Epithelial cell of esophagus (primary cell): ENCODE results near the gene TRMU.

ENCODE experiments used
- DNase-seq: peaks from one replicate; pipeline ENCODE4 v3.0.0; 2010; ENCODE audit warnings: low read depth
- H3K4me3 ChIP-seq: 2 replicates; pipeline ENCODE4 v1.5.1; 2011; ENCODE audit warnings: mild to moderate bottlenecking, low read length, control low read depth
- CTCF ChIP-seq: IDR thresholded peaks from 2 replicates; pipeline ENCODE4 v1.5.1; 2011; ENCODE audit warnings: low read depth, mild to moderate bottlenecking, low read length, control low read depth, inconsistent platforms; ENCODE audit not compliant: insufficient read depth; ENCODE audit errors: missing control alignments

The TRMU gene

GRCh38 chr22:46355369-46355995 lies 20.0 kb downstream of the TRMU start:
- H3K4me3 ChIP-seq, result no peak overlapping the region
- DNase-seq, result peak; percentile 68
- TF ChIP-seq CTCF, result peak; percentile 84

DNA sequence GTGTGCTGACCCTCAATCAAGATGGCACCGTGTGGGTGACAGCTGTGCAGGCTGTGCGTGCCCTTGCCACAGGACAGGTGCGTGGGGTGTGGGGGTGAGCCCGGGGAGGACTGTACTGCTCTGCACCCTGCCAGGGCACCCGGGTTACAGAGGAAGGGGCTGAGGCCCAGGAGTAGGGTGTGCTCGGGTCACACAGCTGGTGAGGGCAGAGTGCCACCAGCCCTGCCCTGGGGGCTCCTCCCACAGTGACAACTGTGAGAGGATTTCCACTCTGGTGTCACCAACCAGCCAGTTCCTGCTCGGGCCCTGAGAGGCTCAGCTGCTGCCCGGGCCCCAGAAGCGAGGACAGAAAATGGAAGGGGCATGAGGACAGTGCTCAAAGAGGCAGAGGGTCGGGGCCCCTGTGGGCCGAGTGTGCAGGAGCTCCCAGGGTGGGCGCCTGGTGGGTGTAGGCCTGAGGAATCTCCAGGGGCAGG lies 20.5 kb downstream of the TRMU start:
- no peak overlapping the region for H3K4me3 ChIP-seq
- no peak for TF ChIP-seq CTCF
- no peak for DNase-seq

DNA sequence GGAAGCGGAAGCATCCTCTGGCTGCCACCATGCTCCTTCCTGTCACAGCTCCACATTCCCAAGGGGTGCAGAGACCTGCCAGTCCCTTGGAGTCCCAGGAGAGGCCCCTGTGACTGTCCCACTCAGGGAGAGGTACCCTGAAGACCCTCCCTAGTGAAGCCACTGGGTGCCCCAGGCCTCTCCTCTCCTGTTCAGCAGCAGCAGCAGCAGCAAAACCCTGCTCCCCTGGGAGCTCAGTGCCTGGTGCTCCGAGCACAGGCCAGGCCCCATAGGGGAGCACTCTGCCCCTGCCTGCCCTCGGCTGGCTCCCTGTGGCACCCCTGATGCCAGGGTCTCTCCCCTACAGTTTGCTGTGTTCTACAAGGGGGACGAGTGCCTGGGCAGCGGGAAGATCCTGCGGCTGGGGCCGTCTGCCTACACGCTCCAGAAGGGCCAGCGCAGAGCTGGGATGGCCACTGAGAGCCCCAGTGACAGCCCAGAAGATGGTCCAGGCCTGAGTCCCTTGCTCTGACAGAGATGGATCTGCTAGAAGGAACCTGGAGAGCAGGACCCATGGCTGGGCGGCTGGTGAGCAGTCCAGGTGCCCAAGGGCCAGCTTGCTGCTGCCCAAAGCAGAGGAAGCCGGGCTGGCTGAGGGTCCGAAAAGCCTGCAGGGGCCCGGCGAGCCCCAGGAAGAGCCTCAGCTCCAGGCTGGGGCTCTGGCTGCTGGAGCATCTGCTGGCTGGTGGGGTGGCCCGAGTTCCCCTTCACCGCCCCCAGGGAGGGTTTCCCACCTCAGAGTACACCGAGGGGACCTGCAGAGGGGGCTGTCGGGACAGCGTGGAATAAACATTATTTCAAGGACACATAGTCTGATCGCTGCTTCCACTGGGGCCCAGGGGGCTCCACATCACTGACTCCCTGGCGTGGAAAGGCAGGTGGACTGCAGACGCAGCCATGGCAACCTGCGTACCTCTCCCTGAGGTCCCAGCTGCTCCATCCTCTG lies 21.3 kb downstream of the TRMU start:
- no peak overlapping the region for H3K4me3 ChIP-seq
- no peak for DNase-seq
- TF ChIP-seq CTCF, result no peak

DNA sequence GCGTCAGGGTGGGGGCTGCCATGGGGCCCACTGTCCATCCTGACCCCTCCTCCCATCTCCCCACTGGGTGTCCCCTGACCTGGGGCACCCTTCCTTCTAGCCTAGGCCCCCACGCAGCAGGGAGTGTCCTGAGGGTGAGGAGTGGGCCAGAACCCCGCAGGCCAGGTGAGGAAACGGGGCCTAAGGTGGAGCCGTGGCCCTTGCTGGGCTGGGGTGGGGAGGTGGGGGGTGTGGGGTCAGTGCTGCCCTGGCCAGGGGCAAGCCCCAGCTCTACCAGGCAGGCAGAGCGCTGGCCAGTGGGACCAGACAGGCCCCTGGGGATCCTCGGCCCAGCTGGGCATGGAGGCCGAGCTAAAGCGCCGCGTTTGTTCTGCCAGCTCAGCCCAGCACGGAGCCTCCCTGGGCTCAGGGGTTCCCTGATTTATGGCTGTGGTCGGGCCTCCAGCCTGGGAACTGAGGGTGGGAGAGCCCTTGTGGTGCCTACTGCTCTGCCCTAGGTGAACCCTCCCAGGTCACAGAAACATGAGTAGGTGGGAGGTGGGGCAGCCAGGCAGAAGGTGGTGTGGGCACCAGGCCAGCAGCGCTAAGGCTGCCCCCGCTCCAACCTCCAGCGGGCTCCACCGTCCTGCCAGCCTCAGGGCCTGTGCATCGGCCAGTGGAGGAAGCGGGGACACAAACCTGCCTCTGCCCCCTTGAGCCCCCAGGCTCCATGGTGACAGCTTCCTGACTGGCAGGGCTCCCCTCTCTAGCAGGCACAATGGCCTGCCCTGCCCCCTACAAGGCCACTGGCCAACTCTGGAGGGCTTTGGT lies 22.4 kb downstream of the TRMU start:
- DNase-seq, result no peak
- TF ChIP-seq CTCF, result no peak
- no peak overlapping the region for H3K4me3 ChIP-seq

GRCh38 chr22:46358766-46359165 lies 23.3 kb downstream of the TRMU start:
- TF ChIP-seq CTCF, result no peak
- H3K4me3 ChIP-seq, result no peak overlapping the region

DNA sequence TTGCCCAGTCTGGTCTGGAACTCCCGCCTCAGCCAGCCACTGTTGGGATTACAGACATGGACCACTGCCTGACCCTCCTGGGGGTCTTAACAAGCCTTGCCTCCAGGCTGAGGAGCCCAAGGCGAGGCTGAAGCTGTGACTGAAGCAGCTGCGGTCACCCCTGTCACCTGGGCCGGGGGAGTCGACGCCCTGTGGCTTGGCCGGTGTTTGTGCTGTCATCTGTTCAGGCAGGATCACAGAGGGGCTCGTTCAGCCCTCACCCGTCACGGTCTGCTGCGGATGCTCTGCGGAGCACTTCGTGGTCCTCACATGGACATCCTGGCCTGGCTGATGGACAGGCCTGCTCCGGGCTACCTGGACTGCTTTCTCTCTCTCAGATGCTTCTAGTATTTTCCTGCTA lies 23.8 kb downstream of the TRMU start:
- no peak for DNase-seq
- no peak for TF ChIP-seq CTCF
- H3K4me3 ChIP-seq, result no peak overlapping the region

More at GRCh38 chr22:46358766-46359165, 23.3 kb downstream of the TRMU start:
- DNase-seq, result no peak
